NCI-H1105 treated with DMSO at 0.1 percent for 48 hours (cell line): ENCODE results near the gene TRDN.
A peak's percentile ranks its signal among the peaks of the same experiment; 100 is the strongest.

Experiments
- DNase-seq: peaks from one replicate; lab custom pipeline; 2025; lab: John Stamatoyannopoulos, UW

Gene TRDN

GRCh38 chr6:123636782-123637181 lies at the start of gene TRDN:
TRDN (minus strand) TSS chr6:123636950; CDS start chr6:123636775, 175 bp downstream.
- DNase-seq: no peak

- DNase-seq: no peak
These were observed 45.3 kb upstream of the TRDN start for GRCh38 chr6:123681957-123682462.

GRCh38 chr6:123677897-123678296 lies 41.1 kb upstream of the TRDN start:
- no peak for DNase-seq

- DNase-seq: no peak
These were observed 40.0 kb upstream of the TRDN start for GRCh38 chr6:123676793-123677192.

GRCh38 chr6:123668965-123669591 lies 32.3 kb upstream of the TRDN start:
- no peak for DNase-seq

- DNase-seq: no peak
These were observed 31.3 kb upstream of the TRDN start for GRCh38 chr6:123668063-123668462.

- no peak for DNase-seq
These were observed 26.7 kb upstream of the TRDN start for GRCh38 chr6:123663436-123663835.

- DNase-seq: no peak
These were observed 26.0 kb upstream of the TRDN start for GRCh38 chr6:123662757-123663156.

- no peak for DNase-seq
These were observed 24.5 kb upstream of the TRDN start for GRCh38 chr6:123661105-123661891.

- DNase-seq: no peak
These were observed 23.4 kb upstream of the TRDN start for GRCh38 chr6:123659960-123660748.

GRCh38 chr6:123658848-123659247 lies 22.1 kb upstream of the TRDN start:
- no peak for DNase-seq

GRCh38 chr6:123655521-123656306 lies 19.0 kb upstream of the TRDN start:
- DNase-seq: no peak

GRCh38 chr6:123648723-123649122 lies 12.0 kb upstream of the TRDN start:
- no peak for DNase-seq

- DNase-seq: no peak
These were observed 11.3 kb upstream of the TRDN start for GRCh38 chr6:123648020-123648580.

GRCh38 chr6:123641497-123641896 lies 4.7 kb upstream of the TRDN start:
- DNase-seq: no peak

- DNase-seq: no peak
These were observed 3.9 kb upstream of the TRDN start for GRCh38 chr6:123640567-123641187.

GRCh38 chr6:123638865-123639264 lies 2.1 kb upstream of the TRDN start:
- peak; percentile 72 for DNase-seq

GRCh38 chr6:123636282-123636681 lies 468 bp downstream of the TRDN start:
- DNase-seq: no peak

- DNase-seq: no peak
These were observed 1.2 kb downstream of the TRDN start for GRCh38 chr6:123635567-123635966.

GRCh38 chr6:123635144-123635543 lies 1.6 kb downstream of the TRDN start:
- DNase-seq: no peak

GRCh38 chr6:123632641-123633040 lies 4.1 kb downstream of the TRDN start:
- no peak for DNase-seq
